GM19025 (cell line): ENCODE results near the gene CDK10.
"Not testable (repeated sequence)": the region's sequence is repeated elsewhere in the genome, so short reads cannot be mapped to it uniquely, and the experiment has no call there.

Experiments used
- ATAC-seq: cut with Tn5 transposase; IDR thresholded peaks from one replicate; pipeline ENCODE4 v1.9.1; 2021; ENCODE audit warnings: mild to moderate bottlenecking, low read depth, moderate library complexity; ENCODE audit not compliant: unreplicated experiment

CDK10 gene

GRCh38 chr16:89695086-89695874 lies 8.8 kb downstream of the CDK10 start:
- no peak for ATAC-seq

- ATAC-seq, result no peak
Measured at GRCh38 chr16:89695875-89696669, 9.6 kb downstream of the CDK10 start.

GRCh38 chr16:89696670-89697128 lies 10.2 kb downstream of the CDK10 start:
- ATAC-seq, result no peak

DNA sequence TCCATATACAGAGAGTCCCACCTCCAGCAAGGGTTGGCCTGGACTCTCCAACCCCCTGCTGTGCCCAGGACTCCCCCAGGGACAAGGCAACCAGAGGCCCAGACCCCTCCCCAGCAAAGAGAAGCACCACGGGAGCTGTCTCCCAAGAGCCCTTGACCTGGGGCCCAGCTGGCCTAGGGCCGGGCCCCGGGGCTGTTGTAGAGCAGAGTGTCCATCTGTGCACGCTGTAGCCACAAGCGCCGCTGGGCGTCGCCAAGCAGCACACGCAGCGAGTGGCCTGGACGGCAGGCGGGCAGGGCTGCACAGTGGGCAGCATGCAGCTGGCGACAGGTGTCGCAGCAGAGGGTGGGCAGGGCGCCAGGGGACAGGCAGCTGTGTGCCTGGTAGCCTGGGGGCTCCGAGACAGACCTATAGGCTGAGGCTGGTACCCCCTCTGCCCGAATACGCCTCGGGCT lies 10.7 kb downstream of the CDK10 start:
- ATAC-seq, result no peak

DNA sequence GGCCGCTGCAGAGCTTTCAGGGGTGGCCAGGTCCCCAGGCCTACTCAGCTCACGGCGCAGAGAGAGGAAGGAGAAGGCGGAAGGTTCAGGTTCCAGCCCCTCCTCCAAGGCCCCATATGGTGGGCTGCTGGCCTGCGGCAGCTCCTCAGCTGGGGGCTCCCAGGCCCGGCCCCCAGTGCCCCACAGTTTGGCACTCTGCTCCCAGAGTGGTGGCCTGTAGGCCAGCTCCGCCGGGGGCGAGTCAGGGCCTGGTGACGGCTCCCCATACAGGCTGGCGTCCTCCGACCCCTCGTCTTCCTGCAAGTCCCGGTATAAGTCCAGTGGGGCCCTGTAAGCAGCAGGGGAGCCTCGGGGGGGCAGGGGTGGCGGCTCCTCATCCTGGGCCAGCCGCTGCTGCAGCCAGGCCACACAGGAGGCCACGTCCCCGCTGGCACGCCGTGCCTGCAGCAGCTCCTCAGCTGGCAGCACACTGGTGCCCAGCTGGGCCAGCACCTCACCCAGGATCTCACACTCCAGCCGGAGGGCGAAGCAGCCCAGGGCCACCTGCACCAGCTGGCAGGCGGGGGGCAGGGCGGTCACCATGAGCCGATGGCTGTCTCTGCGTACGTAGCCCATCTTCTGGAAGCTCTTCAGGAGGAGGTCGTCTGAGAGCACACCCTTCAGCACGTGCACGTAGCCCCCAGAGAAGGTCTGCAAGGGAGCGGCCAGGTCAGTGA lies 11.3 kb downstream of the CDK10 start:
- ATAC-seq, result no peak

- not testable (repeated sequence) for ATAC-seq
Measured at GRCh38 chr16:89698717-89699116, 12.2 kb downstream of the CDK10 start.

DNA sequence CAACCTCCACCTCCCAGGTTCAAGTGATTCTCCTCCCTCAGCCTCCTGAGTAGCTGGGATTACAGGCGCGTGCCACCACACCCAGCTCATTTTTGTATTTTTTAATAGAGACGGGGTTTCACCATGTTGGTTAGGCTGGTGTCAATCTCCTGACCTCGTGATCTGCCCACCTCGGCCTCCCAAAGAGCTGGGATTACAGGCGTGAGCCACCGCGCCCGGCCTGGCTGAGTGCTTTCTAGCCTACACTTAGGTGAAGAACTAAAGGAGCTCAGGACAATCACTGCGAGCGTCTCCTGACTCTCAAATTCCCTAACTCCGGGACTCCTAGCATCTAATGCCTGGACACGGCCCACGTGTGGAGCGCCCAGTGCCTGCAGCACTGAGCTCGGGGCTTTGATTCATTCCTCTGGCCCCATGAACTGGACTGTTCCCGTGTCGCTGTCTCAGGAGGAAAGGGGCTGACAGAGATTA lies 13.2 kb downstream of the CDK10 start:
- ATAC-seq, result not testable (repeated sequence)

DNA sequence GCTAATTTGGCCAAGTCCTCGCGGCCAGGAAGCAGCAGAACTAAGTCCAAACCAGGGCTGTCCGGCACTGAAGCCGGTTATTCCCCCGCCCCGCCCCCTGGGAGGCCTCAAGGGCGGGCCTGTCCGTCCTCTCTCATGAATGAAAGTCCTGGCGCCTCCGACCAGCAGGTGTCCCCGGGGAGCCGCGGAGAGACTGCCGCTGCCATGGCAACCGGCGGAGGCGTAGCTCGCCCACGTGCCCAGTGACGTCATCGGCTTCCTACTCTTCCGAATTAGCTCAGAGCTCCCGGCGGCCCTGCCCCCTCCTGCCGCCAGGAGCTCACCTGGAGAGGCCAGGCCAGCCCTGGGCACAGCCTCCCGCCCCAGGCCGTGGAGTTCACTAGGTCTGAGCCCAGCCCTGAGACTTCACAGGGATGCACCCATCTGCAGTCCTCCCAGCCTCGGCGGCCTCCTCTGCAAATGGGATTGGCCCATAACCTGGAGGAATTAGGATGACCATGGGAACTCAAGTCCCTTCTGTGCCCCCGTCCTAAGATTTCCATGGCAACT lies 13.7 kb downstream of the CDK10 start:
- ATAC-seq, result peak; percentile 37

DNA sequence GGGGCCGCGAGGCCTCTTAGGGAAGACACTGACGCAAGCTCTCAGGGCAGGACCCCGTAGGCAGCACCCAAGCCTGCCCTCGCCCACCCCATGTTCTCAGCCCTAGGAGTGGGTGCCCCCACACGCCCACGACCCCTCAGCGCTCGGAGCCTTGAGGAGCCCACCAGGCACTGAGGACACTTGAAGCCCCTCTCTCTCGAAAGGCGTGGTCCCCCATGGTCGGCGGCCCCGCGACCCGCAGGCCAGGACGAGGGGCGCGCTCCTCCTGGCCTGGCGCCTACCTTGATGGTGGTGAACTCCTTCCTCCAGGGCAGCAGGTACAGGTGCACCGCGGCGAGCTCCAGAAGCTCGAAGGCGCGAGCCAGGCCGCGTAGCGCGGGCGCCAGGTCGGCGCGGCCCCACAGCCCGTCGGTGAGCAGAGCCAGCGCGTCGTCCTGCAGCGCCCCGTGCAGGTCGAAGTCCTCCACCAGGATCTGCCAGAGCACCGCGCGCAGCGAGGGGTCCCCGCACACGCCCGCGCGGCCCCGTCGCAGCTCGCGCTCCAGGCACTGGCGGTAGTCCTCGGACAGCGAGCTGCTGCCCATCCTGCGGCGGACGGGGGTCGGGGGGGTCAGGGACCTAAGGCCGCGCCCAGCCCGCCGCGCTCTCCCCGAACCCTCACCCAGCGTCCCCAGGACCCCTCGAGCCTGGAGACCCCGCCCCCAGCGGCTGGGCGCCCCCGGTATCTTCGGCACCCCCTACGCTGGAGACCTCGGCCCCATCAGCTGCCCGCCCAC lies 14.3 kb downstream of the CDK10 start:
- no peak for ATAC-seq

DNA sequence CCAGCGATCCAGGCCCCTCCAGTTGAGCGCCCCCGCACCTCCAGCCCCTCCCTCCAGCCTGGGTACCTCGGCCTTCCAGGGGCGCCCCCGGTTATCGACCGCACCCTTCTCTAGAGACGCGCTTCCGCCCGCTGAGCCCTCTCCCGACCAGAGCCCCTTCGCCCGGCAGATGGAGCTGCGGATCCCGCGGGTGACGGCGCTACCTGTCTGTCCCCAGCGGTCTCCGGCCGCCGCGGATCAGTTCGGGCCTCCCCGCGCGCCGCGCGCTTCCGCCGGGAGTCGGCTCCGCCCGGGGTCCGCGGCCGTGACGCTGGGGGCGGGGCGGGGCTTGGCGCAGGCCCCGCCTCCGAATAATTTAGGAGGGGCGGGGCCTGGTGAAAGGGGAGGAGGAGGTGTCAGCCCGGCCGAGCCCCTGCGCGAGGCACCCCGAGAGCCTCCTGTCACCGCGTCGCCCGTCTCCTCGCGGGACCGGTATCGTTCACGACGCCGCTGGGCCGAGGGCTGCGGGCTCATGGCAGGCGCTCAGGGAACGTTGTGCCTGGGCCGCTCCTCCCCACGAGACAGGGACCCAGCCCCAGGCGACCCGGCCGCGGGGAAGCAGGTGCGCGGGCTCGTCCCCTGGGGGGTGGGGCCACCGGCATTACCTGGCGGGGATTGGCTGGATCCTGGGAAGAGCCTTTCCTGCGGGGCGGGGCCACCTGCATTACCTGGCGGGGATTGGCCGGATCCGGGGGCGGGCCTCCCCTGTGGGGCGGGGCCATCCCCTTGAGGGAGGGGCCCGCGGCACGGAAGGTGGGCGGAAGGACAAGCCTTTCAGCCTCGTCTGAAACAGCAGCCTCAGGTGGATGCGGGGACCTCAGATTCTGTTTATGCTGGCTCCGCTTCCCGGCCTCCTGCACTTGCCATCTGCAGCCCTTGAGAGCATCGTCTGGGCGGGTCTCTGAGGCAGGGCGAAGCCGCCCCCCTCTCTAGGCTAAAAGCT lies 15.2 kb downstream of the CDK10 start, which contains the start of gene SPATA2L:
TSS of gene SPATA2L (minus strand) at position 281 of the 982 bp plus-strand sequence. CDS start 473 bp downstream, outside the sequence.
- peak; percentile 64 for ATAC-seq

- ATAC-seq, result no peak
Measured at GRCh38 chr16:89704281-89704680, 17.8 kb downstream of the CDK10 start.

DNA sequence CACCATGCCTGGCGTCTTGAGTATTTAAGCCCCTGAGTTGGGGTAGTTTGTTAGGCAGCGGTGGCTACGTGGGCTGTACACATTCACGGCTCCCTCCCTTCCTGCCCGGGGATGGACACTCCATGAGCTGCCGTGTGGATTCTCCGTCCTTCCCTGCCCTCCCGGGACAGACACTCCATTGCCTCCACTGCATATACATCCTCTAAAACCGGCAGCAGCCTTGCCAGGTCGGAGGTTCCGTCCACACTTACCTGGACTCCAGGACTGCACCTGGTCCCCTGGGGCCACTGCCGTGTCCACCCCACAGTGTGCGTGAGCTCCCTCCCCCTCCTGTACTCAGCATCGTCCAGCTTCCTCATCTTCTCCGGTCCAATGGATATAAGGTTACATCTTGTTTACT lies 18.5 kb downstream of the CDK10 start:
- ATAC-seq, result no peak

GRCh38 chr16:89706518-89707260 lies 20.2 kb downstream of the CDK10 start:
- no peak for ATAC-seq

DNA sequence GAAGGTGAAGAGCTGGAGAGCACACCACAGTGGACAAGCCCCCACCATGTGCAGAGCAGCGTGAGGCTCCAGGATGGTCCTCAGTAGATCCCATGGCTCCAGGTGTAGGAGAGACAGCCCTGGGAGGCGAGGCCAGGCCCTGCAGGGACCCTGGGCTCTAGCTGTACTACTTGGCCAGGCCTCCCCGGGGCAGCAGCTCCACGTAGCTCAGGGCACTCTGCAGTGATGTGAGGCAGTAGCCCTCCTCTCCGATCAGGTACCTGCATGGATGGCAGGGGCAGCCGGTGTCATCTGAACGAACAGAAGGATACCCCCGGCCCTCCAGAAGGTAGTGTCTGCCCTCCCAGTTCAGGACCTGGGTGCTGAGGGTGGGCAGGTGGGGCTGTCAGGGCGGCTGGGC lies 21.2 kb downstream of the CDK10 start:
- no peak for ATAC-seq

- ATAC-seq, result no peak
Measured at GRCh38 chr16:89708481-89708931, 22.0 kb downstream of the CDK10 start.

GRCh38 chr16:89709166-89709565 lies 22.7 kb downstream of the CDK10 start:
- no peak for ATAC-seq

DNA sequence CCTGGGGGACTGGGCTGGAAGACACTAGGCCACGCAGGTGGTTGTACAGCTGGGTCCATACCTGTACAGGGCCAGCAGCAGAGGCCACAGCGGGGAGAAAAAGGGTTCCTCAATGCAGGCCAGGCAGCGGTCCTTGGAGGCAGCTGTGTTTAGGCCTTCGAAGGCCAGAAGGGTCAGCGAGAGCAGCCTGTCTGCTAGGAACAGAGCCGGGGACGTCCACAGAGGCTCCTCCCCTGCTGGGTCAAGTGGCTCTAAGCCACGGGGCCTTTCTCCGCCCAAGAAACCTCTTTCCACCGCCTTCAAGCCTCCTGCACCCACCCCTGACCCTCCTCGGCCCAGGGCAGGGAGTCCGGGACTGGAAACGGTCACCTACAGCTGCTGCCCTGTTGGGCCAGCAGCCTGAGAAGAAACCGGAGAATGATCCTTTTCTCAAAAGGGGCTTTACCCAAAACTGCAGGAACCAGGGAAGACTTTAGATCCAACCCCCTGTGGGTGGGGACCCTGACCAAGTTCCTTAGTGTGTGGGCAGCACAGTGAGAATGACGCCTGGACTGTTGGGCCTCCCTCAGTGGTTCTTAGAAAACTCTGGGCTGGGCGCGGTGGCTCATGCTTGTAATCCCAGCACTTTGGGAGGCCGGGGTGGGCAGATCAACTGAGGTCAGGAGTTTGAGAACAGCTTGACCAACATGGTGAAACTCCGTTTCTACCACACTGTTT lies 23.4 kb downstream of the CDK10 start:
- no peak for ATAC-seq
